Adrenal gland (tissue), 12 donors: ENCODE measurements around the gene TRIM47. TPM values are rescaled to one million over a fixed set of nuclear protein-coding genes. Genes with fewer than 3 reads are reported as not detected.

Experiments
- DNase-seq, 7 donors: peaks; one replicate each; pipeline ENCODE4 v3.0.0-alpha.2; 2019 to 2020
- H3K27ac ChIP-seq, 5 donors: fragments of 200-600 bp; sonication (generic) in 4 of 5; 1 replicate in 3 of 5; 2 replicates in 2 of 5; pipeline versions ENCODE4 v1.5.1 to v1.8.0; 2016 to 2020; ENCODE audit warnings: mild to moderate bottlenecking in 1 of 5
- H3K27me3 ChIP-seq: fragments of 200-600 bp; 2 replicates; pipeline ENCODE4 v1.8.0; 2021
- H3K36me3 ChIP-seq, 2 donors: fragments of 200-600 bp; replicated peaks in 1 of 2; 1 replicate in 1 of 2; 2 replicates in 1 of 2; pipeline versions ENCODE4 v1.5.1 to v1.8.0; 2018 to 2022
- H3K4me1 ChIP-seq, 2 donors: fragments of 200-600 bp; replicated peaks in 1 of 2; 1 replicate in 1 of 2; 2 replicates in 1 of 2; pipeline versions ENCODE4 v1.5.1 to v1.8.0; 2018 to 2021
- H3K4me3 ChIP-seq, 4 donors: fragments of 200-600 bp; sonication (generic) in 3 of 4; one replicate each; pipeline ENCODE4 v1.5.1; 2016 to 2018
- H3K9me3 ChIP-seq, 3 donors: fragments of 200-600 bp; sonication (generic) in 1 of 3; replicated peaks in 1 of 3; 1 replicate in 2 of 3; 2 replicates in 1 of 3; pipeline versions ENCODE4 v1.5.1 to v1.8.0; 2016 to 2021
- POLR2A ChIP-seq, 2 donors: fragments of 450-650 bp; IDR thresholded peaks; one replicate each; pipeline ENCODE4 v1.6.1; 2017; ENCODE audit warnings: antibody characterized with exemption in 2 of 2, mild to moderate bottlenecking in 2 of 2, moderate library complexity in 1 of 2
- WGBS, 4 donors: extraction: QIAGEN DNeasy Blood & Tissue Kit in 2 of 4; methylation state at CpG; one replicate each; pipeline versions ENCODE4 v1.1.5 to v1.1.7; 2013 to 2017; 5-methylcytosine and 5-hydroxymethylcytosine counted together
- intact Hi-C, 2 donors: fragments of 100-400 bp; cut with DNase I; formaldehyde crosslinking; loops; one replicate each; pipeline versions ENCODE4 v1.14.1 to v1.15.0; 2022 to 2023
- polyA plus RNA-seq, 3 donors: library from polyadenylated mRNA; stranded (reverse); fragments of 200-250 nt in 2 of 3; fragments of 350-450 nt in 1 of 3; fragmentation: Illumina TruSeq in 1 of 3; extraction: RNeasy Lipid Tissue Mini Kit (QIAGEN cat#74804) in 1 of 3; gene quantifications; one replicate each; pipeline ENCODE4 v1.2.3, GENCODE V29; 2013 to 2014
- total RNA-seq, 9 donors: library from RNA; depleted of rRNA in 4 of 9; stranded (reverse); fragments of >200 nt in 4 of 9; fragments of 120-200 nt in 1 of 9; fragmentation: NEBNext Ultra II Directional in 1 of 9; extraction: Animal tissue kit (Norgen Biotek cat#: 25700) in 1 of 9; gene quantifications; one replicate each; pipeline versions ENCODE4 v1.1.0 to v1.2.4, GENCODE V29; 2013 to 2023
- TF ChIP-seq, protein P1 (sequence below), 6 experiments: fragments of 450-650 bp in 4 of 6; fragments of 200-600 bp in 2 of 6; sonication (generic) in 1 of 6; IDR thresholded peaks; 1 replicate in 5 of 6; 2 replicates in 1 of 6; pipeline versions ENCODE4 v1.5.1 to v1.8.0; 2016 to 2021; ENCODE audit warnings: antibody characterized with exemption in 6 of 6, mild to moderate bottlenecking in 2 of 6, moderate library complexity in 1 of 6
- donor health status: healthy with polysubstance abuse.
- donor health status: Bipolar disorder and iron deficiency.
- donor health status: DM: yes; HTN: yes; CAD: no.
- donor health status: DM: no; HTN: no; CAD: no.
- donor health status: DM: no; HTN: no; CAD: no.
- donor health status: DM: yes; HTN: yes; CAD: no.

TRIM47 gene
- total and polyA plus RNA-seq, 12 donors = 2.8 to 66.1 (median 24.5) TPM

DNA sequence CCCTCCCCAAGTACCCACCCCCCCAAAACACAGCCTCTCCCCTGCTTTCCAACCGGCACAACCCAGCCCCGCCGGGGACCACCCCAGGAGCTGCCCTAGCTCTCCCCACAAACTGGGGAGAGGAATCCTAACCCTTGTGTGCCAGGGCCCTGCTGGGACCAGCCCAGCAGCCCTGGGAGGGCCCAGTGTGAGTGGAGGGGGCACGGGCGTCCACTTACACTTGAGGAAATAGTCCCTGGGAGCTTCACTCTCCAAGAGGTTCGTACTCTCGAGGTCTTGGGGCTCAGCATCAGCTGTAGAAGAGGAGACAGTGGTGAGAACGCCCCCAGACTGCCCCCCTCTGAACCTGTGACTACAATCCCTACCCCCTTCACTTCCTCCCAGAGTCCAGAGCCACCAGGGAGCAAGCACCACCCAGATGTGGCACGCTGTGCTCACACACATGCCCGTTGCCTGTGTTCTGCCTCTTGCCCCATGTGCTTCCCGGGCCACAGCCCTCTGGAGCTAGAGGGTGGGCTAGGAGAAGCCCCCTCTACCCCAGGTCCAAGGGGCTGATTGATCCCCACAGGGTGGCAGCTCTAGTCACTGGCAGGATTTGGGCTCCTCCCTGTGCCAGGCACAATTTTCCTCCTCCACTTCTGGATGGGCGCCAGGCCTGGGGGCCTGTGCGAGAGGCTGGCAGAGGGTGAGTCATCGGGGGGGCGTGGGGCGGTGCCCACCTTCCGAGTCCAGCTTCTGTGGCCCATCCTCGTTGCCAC, 3.0 kb downstream of the TRIM47 start:
- peak in 4 of 7 donors; percentile 38 to 69 (median 60) for DNase-seq
- peaks cover 28 to 49% of the 10 kb centered on the region in 2 donors for H3K4me1 ChIP-seq
- H3K9me3 ChIP-seq = no peaks in the 10 kb centered on the region
- H3K4me3 ChIP-seq = peak overlapping the region in 1 of 4 donors; percentile 95
- H3K36me3 ChIP-seq = peaks cover 0 to 8% of the 10 kb centered on the region in 2 donors
- TF ChIP-seq POLR2A (IDR thresholded peaks at IDR 0.05) = no peak
- TF ChIP-seq, protein P1, sequence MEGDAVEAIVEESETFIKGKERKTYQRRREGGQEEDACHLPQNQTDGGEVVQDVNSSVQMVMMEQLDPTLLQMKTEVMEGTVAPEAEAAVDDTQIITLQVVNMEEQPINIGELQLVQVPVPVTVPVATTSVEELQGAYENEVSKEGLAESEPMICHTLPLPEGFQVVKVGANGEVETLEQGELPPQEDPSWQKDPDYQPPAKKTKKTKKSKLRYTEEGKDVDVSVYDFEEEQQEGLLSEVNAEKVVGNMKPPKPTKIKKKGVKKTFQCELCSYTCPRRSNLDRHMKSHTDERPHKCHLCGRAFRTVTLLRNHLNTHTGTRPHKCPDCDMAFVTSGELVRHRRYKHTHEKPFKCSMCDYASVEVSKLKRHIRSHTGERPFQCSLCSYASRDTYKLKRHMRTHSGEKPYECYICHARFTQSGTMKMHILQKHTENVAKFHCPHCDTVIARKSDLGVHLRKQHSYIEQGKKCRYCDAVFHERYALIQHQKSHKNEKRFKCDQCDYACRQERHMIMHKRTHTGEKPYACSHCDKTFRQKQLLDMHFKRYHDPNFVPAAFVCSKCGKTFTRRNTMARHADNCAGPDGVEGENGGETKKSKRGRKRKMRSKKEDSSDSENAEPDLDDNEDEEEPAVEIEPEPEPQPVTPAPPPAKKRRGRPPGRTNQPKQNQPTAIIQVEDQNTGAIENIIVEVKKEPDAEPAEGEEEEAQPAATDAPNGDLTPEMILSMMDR (IDR thresholded peaks at IDR 0.05) = no peak
- H3K27ac ChIP-seq = peak overlapping the region in 4 of 5 donors; percentile 54 to 93 (median 86)
- intact Hi-C loops = no loop called here
- 57 to 85% (median 61%) methylated on average over 3 to 18 of the region's 18 CpGs; no CpG with 5 or more reads in 1 of the 4 donors for WGBS, 4 donors
- H3K27me3 ChIP-seq = no peaks in the 10 kb centered on the region

DNA sequence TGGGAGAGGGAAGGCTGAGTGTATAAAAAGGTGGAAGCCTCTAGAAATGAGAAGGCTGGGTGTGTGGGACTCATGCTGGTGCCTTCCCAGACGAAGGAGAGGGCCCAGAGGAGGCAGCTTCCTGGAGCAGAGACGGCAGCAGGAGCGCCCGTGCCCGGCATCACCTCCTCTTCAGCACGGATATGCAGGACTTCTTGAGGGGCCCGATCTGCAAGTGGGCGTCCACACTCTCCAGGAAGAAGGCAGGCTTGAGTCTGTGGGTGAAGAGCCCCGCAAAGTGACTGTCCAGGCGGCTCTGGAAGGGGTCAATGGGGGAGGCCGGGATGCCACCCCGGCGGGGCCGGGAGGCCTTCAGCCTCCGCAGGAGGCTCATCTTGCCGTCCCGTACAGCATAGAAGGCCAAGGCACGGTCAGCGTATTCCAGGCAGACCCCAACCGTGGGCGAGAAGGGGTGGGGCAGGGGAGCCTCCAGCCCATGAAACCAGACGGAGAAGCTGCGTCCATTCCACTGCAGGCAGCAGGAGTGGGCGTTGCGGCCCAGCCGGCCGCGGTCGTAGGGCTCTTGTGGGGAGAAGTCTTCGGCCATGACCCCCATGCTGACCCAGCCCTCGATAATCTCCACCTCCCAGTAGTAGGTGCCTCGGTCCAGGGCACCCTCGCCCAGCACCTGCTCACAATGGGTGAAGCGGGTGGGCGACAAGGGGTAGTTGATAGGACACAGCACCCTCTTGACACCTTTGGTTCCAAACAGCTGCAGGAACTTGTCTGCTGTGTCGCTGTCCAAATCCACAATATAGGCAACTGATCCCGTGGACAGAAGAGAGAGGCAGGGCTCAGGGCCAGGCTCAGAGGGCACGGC, 3.8 kb downstream of the TRIM47 start:
- no peak for DNase-seq
- no peak overlapping the region for H3K4me3 ChIP-seq
- no peak for TF ChIP-seq POLR2A (IDR thresholded peaks at IDR 0.05)
- TF ChIP-seq, protein P1 (IDR thresholded peaks at IDR 0.05) = no peak
- intact Hi-C loops = no loop called here
- no peaks in the 10 kb centered on the region for H3K27me3 ChIP-seq
- peak overlapping the region in 2 of 5 donors; percentile 91 to 93 for H3K27ac ChIP-seq
- peaks cover 28 to 49% of the 10 kb centered on the region in 2 donors for H3K4me1 ChIP-seq
- peaks cover 0 to 8% of the 10 kb centered on the region in 2 donors for H3K36me3 ChIP-seq
- 93 to 96% (median 94%) methylated on average over 10 to 38 of the region's 38 CpGs for WGBS, 4 donors
- no peaks in the 10 kb centered on the region for H3K9me3 ChIP-seq

DNA sequence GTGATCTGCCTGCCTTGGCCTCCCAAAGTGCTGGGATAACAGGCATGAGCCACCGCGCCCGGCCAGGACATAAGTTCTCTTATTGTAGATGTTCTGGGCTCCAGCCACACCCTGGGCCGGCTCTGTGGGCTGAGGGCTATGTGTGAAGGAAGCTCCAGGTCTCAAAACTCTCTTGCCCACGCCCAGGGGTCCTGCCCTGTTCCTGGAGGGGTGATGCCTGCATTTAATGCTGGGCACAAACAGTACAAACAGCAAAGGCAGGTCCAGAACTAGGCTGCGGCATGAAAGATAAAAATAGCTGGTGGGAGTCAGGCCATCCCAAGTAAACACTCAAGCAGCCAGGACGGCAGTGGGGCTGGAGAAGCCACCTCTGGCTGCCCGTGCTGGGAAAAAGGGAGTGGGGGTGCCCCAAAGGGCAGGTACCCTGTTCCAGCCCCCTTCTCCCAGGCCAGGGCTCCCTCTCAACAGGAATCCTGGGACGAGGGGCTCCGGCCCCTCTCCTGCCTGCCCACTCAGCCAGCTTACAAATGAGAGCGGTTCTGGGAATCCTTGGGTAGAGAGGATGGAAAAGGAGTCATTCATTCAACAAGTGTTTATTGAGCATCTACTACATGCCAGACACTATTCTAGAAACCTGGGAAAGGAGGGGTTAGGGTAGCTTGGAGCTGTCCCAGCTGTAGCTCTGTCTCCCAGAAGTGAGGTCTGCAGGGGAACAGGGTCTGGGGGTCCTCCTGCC, 4.6 kb downstream of the TRIM47 start:
- H3K27ac ChIP-seq = peak overlapping the region in 3 of 5 donors; percentile 62 to 84 (median 76)
- 79 to 95% (median 80%) methylated on average over 4 to 11 of the region's 11 CpGs for WGBS, 4 donors
- no peak for DNase-seq
- H3K36me3 ChIP-seq = peaks cover 0 to 8% of the 10 kb centered on the region in 2 donors
- no peaks in the 10 kb centered on the region for H3K9me3 ChIP-seq
- H3K4me1 ChIP-seq = peaks cover 28 to 46% of the 10 kb centered on the region in 2 donors
- H3K4me3 ChIP-seq = no peak overlapping the region
- H3K27me3 ChIP-seq = no peaks in the 10 kb centered on the region
- TF ChIP-seq, protein P1 (IDR thresholded peaks at IDR 0.05) = no peak
- TF ChIP-seq POLR2A (IDR thresholded peaks at IDR 0.05) = no peak
- intact Hi-C loops = no loop called here
